A673 (cell line): ENCODE data around the gene NRG3. TPM values are rescaled to one million over a fixed set of nuclear protein-coding genes. Genes with fewer than 3 reads are reported as not detected.

ENCODE experiments used
- BruUV-seq: library from RNA; stranded (reverse); fragments of 400-500 nt; replicated peaks from 2 replicates; lab custom pipeline; 2021; lab: Mats Ljungman, UMichigan
- CTCF ChIA-PET: fragments of 300-600 bp; sonication (Branson Sonifier 250); formaldehyde crosslinking; loops from one replicate; lab custom pipeline; 2022; ENCODE audit warnings: antibody characterized with exemption; lab: Charles Lee
- POLR2A ChIA-PET: fragments of 300-600 bp; sonication (Branson Sonifier 250); formaldehyde crosslinking; loops from one replicate; lab custom pipeline; 2022; ENCODE audit warnings: antibody characterized with exemption; ENCODE audit not compliant: low non-redundant PET; lab: Charles Lee
- DNase-seq: peaks from one replicate; pipeline ENCODE4 v3.0.0-alpha.2; 2015; ENCODE audit warnings: low spot score
- H3K27ac ChIP-seq: fragments of 200-600 bp; sonication (generic); 2 replicates; pipeline ENCODE4 v1.5.1; 2016; ENCODE audit warnings: mixed run types, low read depth, mild to moderate bottlenecking, mixed read lengths, antibody characterized with exemption, low read length; ENCODE audit not compliant: poor library complexity, severe bottlenecking
- H3K27me3 ChIP-seq: fragments of 200-600 bp; sonication (generic); replicated peaks from 2 replicates; pipeline ENCODE4 v1.6.1; 2017; ENCODE audit warnings: mixed run types, low read depth, mild to moderate bottlenecking, mixed read lengths, antibody characterized with exemption, low read length; ENCODE audit not compliant: insufficient read depth, poor library complexity
- H3K36me3 ChIP-seq: fragments of 200-600 bp; sonication (generic); 2 replicates; pipeline ENCODE4 v1.6.1; 2016; ENCODE audit warnings: mixed run types, mild to moderate bottlenecking, mixed read lengths, antibody characterized with exemption, low read length; ENCODE audit not compliant: insufficient read depth, poor library complexity, severe bottlenecking
- H3K4me1 ChIP-seq: fragments of 200-600 bp; sonication (generic); 2 replicates; pipeline ENCODE4 v1.6.1; 2017; ENCODE audit warnings: mixed run types, mild to moderate bottlenecking, mixed read lengths, antibody characterized with exemption, low read length; ENCODE audit not compliant: insufficient read depth, poor library complexity, severe bottlenecking
- H3K4me3 ChIP-seq: fragments of 200-600 bp; sonication (generic); 2 replicates; pipeline ENCODE4 v1.5.1; 2016; ENCODE audit warnings: low read depth, mixed run types, mild to moderate bottlenecking, mixed read lengths, low read length; ENCODE audit not compliant: poor library complexity, severe bottlenecking
- H3K9me3 ChIP-seq: fragments of 200-600 bp; sonication (generic); 2 replicates; pipeline ENCODE4 v1.6.1; 2016; ENCODE audit warnings: mixed run types, low read depth, mild to moderate bottlenecking, mixed read lengths, antibody characterized with exemption, low read length; ENCODE audit not compliant: poor library complexity, severe bottlenecking
- EZH2 ChIP-seq: fragments of 200-600 bp; sonication (generic); IDR thresholded peaks from 2 replicates; pipeline ENCODE4 v1.6.1; 2017; ENCODE audit warnings: borderline replicate concordance, low read depth, mild to moderate bottlenecking, mixed read lengths, antibody characterized with exemption, low read length; ENCODE audit not compliant: poor library complexity, severe bottlenecking
- intact Hi-C: fragments of 100-400 bp; cut with micrococcal nuclease; formaldehyde crosslinking; loops from one replicate; pipeline ENCODE4 v1.10.0; 2022; ENCODE audit not compliant: unreplicated experiment
- total RNA-seq: library from RNA; stranded (reverse); gene quantifications from 2 replicates; pipeline ENCODE4 v1.2.3, GENCODE V29; 2021
- TF ChIP-seq, protein P1 (sequence below): fragments of 300-800, 200-600 bp; sonication (generic); conservative IDR thresholded peaks from 2 replicates; pipeline ENCODE4 v1.5.1; 2017; ENCODE audit warnings: low read depth, mild to moderate bottlenecking, antibody characterized with exemption, low read length, moderate library complexity, mixed read lengths

The NRG3 gene
- total RNA-seq, 1 experiment from 2014 or later = not detected

DNA sequence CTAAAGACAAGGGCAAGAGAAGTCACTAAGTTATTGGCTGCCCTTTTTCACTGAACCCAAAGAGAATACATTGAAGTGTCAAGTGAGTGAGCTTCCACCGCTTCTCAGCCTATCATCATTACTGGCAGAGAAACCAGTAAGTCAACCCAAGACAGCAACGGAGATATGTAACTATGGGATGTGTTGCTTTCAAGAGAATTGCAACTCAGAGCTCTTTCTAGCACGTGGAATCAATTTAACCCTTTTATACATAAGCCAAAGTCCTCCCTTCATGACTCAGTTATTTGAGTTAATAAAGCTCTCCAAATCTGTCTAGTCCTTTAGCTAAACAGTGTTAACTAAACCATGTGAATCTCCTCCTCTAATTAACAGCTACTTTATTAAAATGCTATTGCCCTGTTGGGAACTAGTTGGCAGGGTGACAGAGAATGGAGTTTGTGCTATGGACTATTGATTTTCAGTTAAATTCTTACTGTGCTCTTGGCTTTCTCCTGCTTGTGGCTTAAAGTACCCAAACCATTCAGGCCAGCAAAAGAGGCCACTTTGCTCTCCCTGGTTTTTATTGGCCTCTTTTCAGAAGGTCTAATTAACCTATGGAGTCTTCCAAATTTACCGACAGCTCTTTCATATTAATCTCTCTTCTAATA, 287.7 kb downstream of the NRG3 start:
- Histone ChIP-seq H3K27ac (no peak overlapping the region), H3K9me3 (peaks cover 13% of the 10 kb centered on the region), H3K27me3 (no peaks in the 10 kb centered on the region), H3K4me3 (no peak overlapping the region), H3K36me3 (no peaks in the 10 kb centered on the region), H3K4me1 (no peaks in the 10 kb centered on the region)
- DNase-seq = no peak
- intact Hi-C loops = no loop called here
- CTCF ChIA-PET = no interaction called here
- POLR2A ChIA-PET = no interaction called here
- no TSS peak for BruUV-seq
- TF ChIP-seq EZH2 = no peak
- TF ChIP-seq, protein P1, sequence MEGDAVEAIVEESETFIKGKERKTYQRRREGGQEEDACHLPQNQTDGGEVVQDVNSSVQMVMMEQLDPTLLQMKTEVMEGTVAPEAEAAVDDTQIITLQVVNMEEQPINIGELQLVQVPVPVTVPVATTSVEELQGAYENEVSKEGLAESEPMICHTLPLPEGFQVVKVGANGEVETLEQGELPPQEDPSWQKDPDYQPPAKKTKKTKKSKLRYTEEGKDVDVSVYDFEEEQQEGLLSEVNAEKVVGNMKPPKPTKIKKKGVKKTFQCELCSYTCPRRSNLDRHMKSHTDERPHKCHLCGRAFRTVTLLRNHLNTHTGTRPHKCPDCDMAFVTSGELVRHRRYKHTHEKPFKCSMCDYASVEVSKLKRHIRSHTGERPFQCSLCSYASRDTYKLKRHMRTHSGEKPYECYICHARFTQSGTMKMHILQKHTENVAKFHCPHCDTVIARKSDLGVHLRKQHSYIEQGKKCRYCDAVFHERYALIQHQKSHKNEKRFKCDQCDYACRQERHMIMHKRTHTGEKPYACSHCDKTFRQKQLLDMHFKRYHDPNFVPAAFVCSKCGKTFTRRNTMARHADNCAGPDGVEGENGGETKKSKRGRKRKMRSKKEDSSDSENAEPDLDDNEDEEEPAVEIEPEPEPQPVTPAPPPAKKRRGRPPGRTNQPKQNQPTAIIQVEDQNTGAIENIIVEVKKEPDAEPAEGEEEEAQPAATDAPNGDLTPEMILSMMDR = no peak

DNA sequence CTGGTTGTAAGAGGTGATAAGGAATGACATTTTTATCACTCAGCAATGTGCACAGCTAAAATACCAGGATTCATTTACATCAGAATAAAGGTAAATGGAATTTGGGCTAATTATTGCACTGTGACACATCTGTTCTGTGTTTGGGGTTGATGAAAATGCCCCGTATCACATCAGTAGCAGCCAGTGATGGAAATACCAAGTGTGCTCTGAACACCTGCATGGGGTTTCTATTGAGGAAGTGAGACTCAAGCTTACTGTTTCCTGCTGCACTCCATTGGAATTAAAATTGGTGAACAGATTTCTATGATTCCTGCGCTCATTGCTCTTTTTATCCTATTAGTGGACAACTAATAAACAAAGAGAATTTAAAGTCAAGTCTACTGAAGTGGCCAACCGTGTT, 296.9 kb downstream of the NRG3 start:
- no peaks in the 10 kb centered on the region for H3K36me3 ChIP-seq
- TF ChIP-seq, protein P1 = no peak
- TF ChIP-seq EZH2 = no peak
- ChIA-PET CTCF (no interaction called here), POLR2A (no interaction called here)
- intact Hi-C loops = no loop called here
- no peaks in the 10 kb centered on the region for H3K4me1 ChIP-seq
- no peak for DNase-seq
- no TSS peak for BruUV-seq
- H3K9me3 ChIP-seq = peaks cover 9% of the 10 kb centered on the region
- no peak overlapping the region for H3K4me3 ChIP-seq
- H3K27me3 ChIP-seq = no peaks in the 10 kb centered on the region
- H3K27ac ChIP-seq = no peak overlapping the region

DNA sequence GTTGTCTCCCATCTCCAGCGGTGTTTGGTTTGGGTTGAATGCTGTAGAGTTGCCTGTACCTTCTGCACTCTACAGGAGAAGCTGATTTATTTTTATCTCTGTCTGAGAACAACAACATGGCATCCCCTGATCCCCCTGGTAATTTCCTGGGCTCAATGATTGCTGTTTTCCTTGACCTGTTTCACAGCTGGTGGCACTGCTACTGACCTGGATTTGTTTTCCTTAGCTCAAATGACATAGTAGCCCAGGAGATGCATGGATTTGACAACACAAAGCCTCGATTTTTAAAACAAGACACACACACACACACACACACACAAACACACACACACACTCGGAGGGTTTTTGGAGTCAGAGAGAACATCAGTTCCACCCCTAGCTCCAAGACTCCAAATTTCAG, 301.6 kb downstream of the NRG3 start:
- no peak for DNase-seq
- no peaks in the 10 kb centered on the region for H3K4me1 ChIP-seq
- peaks cover 2% of the 10 kb centered on the region for H3K9me3 ChIP-seq
- CTCF ChIA-PET = no interaction called here
- no peak overlapping the region for H3K27ac ChIP-seq
- H3K27me3 ChIP-seq = no peaks in the 10 kb centered on the region
- no TSS peak for BruUV-seq
- intact Hi-C loops = no loop called here
- POLR2A ChIA-PET = no interaction called here
- no peaks in the 10 kb centered on the region for H3K36me3 ChIP-seq
- no peak overlapping the region for H3K4me3 ChIP-seq
- TF ChIP-seq, protein P1 = no peak
- no peak for TF ChIP-seq EZH2
